ENCODE measurements around the gene RIPOR2.
"Not testable (repeated sequence)": the region's sequence is repeated elsewhere in the genome, so short reads cannot be mapped to it uniquely, and the experiment has no call there.

RIPOR2 gene

DNA sequence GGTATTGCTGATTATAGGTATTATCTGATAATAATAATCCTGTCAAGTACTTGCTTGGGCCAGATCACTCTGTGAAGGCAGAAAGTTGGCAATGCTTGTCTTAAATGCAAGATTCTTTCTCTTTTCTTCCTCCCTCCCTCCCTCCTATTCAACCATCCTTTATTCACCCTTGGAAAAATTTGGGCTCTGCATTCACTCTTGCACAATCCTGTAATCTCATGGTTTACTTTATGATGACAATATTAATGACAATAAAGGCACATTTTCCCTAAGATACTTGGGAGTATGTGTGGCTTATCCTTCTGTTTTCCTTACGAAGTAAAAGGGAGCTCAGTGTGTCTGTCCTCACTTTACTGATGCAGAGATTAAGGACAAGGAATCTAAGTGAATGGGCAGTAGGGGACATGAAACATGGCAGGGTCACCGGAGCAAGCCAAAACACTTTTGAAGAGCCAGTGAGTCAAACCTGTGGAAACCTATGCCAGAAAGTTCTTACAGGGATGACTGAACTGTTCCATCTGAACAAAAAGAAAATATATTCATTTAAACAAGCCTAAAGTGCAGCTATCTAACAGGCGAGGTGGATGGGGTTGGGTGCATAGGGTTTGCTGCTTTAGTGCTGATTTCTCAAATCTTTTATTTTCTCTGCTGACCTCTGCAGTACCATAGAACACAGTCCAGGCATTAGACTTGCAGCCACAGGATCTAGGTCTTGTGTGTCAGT is 14.6 kb upstream of the RIPOR2 start:
- DNase-seq, result no peak

DNA sequence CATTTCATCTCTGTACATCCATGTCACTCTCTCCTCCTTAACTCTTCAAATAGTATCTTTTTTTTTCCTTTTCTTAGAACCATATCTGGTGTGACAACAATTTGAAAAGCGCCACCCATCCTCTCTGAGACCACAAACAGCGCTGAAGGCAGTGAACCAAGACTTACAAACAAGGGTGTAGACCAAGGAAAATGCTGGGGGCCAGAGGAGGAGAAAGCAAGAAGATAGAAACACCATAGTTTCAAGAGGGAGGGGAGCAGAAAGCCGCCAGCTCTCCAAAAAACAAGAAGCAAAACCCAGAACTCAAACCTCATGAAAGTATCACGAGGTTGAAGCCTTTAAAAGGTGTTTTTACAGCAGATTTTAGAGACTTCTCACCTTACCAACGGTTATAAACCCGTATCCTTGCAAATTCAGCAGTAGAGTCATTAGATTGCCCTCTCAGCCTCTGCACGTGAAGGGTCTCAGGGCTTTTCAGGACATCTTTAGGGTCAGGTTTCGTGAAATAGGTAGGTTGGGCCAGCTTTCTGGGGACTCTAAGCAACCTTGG is 13.3 kb upstream of the RIPOR2 start:
- no peak for DNase-seq

DNA sequence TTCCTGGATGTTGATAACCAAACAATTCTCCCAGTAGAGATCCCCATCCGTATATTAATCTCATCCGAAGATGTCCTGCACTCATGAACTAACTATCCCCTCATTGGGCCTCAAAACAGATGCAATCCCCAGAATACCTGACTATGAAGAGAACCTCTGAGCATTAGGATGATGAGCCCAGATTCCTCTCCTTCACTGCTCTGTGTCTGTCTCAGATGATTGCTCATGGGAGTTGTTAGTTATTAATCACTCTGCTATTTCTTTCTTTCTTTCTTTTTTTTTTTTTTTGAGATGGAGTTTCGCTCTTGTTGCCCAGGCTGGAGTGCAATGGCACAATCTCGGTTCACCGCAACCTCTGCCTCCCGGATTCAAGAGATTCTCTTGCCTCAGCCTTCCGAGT is 12.5 kb upstream of the RIPOR2 start:
- not testable (repeated sequence) for DNase-seq

DNA sequence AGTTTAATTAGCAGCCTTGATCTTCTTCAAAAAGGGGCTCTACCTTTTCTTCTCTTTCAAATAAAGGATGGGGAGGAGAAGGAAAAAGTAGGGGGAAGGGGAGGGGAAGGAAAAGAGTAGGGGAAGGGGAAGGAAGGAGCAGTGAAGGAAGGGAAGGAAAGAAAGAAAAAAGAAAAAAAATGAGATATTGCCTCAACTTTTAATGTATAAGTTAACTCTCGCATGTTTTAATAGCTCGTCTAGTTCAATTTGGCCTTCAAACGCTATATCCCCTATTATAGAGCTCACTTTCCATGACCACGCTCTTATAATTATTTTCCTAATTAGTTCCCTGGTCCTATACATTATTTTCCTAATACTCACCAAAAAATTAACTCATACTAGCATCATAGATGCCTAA is 11.9 kb upstream of the RIPOR2 start:
- DNase-seq, result no peak

DNA sequence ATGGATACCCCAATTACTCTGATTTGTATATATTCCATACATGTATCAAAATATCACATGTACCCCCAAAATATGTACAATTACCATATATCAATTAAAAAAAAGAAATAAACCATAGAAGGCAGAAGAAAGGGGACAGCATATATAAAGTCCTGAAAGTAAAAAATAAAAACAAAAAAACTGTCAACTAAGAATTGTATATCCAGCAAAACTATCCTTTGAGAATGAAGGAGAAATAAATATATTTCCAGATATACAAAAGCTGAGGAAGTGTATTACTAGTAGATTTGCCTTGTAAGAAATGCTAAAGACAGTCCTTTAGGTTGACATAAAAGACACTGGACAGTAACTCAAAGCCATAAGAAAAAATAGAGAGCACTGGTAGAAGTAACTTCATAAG is 9.3 kb upstream of the RIPOR2 start:
- no peak for DNase-seq

DNA sequence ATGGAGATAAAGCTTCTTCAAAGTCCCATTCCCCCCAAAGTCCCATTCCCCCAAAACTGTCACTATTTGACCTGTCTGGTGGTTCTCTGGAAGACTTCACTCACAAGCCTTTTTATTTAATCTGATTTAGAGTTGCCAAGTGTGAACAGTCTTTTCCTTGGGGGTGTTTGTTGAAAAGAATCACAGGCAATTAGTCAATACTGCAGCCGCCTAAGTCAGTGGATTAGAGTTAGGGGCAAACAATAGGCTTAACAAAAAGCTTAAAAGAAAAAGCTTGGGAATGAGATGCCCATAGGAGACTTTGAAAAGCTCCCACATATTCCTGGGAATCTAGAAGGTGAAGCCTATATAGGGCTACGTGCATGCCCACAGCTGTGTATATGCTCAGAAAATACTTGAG is 8.0 kb upstream of the RIPOR2 start:
- DNase-seq, result no peak

DNA sequence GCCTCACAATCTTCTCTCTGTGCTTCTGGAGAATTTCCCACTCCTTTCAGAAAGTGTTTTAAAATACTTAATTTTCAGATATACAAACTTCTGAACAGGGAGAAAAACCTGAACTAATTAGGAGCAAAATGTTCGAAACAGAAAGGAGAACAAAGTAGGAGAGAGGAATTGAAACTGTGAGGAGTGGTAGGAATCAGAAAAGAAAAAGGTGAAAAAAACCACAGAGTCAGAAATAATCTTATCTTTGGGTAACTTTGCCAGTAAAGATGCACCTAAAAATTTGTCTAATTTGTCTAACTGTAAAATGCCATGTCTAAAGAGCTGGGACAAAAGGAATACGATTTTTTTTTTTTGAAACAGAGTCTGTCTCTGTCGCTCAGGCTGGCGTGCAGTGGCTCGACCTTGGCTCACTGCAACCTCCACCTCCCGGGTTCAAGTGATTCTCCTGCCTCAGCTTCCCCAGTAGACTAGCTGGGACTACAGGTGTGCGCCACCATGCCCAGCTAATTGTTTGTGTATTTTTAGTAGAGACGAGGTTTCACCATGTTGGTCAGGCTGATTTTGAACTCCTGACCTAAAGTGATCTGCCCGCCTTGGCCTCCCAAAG is 4.7 kb upstream of the RIPOR2 start:
- DNase-seq, result no peak

DNA sequence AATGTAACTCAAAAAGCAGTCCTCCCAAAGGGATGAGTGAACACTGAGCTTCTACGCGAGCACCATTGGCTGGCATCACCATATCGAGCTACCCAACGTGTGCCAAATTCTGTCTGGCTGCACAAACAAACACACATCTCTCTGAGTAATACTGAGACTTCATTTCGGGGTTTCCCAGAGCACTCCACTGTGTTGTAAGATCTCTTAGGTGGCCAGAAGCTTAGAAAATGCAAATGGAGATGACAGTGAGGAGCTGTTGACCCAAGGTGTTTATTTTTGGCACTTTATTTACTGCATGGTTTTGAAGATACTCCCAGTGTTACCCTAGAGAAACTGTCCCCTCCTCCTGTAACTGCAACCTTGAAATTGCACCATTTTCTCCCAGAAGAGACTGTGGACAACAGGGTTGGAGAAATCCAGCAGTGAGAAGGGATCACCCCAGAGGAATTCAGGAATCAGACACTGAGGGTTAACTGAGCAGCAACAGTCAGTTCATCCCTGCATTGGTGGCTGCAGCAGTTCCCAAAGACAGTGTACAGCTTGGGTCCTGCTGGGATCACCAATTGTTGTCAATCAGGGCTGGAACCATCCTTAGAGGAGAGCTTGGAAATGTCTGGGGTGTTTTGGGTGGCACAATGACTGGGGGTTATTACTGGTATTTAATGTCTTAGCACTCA is 1.0 kb upstream of the RIPOR2 start:
- DNase-seq, result no peak

DNA sequence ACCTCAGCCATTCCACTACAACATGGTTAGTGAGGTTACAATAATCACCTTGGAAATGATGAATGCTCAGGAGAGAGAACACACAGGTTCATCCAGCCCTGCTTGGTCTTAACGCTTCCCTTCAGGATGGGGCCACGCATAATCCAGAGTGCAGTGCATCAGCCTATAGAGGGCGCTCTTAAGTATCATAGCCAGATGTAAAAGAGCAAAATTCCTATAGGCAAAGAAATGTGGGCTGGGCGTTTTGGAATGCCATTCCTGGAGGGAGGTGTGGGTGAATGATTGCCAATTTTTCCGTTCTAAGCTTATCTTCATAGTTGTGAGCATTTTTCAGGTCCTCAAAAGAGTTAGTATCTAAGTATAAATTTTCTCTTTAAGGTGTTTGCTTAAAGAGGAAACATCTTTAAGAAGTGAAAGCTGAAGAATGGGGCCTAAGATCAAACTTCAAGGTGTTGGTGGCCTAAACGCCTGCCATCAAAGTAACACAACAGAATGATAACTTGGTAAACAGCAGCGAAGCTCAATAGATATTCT is 1.8 kb downstream of the RIPOR2 start:
- DNase-seq, result no peak

DNA sequence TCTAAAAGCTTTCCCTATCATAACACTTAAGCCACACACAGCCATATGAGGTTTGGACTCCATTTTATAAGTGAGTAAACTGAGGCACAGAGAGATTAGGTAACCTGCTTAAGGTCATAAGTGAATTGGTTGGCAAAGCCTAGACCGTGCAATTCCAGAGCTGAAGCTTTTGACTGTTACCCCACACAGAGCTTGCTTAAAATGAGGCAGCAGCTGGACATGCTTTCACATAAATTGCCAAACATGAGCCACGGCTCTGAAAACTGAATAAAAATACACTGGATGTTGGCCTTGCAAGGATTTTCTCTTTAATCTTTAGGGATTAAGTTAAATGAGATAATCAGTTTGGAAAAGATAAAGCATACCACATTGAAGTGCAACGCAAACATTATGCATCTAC is 2.5 kb downstream of the RIPOR2 start:
- no peak for DNase-seq

DNA sequence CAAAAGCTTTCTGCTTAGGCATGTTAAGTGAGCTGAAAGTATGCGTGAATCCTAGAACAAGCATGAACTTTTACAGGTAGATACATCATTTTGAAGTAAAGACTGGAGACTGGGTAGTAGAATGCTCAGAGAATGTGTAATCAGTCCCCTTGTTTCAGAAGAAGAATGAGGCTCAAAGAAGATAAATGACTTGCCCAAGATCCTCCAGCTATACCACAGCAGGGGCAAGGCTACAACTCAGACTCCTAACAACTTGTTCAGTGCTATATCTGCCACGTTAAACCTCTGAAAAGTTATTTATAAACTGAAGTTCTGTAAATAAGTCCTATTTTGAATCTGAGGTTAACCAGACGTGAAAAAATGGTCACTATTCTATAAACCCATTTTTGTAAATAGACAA is 2.9 kb downstream of the RIPOR2 start:
- DNase-seq, result no peak

DNA sequence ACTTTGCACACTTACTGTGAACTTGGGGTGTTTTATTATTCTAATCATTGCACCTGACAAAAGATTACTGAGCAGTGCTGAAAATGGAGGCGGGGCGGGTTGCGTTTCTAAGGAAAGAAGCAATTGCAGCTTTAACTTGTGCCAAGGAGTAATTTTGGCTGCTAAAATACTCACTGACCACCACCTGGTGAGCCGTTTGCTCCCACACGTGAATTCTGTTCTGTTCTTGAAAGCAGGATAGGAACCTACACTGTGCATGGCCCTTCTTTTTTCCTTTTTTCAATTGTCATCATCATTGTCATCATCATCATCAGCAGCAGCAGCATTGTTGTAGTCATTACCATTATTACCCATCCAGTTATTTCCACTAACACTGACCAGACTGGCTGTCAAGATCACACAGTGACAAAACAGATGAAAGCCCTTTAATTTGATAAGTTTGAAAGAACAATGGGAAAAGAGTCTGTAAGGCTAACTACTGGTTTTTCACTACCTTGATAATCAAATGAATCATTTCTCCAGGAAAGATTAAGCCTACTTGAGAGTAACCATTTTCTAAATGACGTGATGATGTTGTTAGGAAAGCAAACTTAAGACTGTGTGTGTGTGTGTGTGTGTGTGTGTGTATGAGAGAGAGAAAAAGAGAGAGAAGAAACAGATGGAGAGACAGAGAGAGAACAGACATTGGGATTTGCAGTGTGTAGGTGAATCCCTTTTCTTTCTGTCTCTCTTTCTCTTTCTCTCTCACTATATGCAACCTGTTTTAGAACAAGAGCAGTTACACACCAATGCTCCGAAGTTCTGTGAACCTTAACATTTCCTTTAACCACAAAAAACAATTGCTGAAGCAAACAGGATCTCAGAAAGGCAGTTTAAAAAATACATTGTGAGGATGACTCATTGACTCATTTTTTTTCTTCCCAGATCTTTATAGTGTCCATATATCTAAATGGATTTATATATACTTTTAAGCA is 3.8 kb downstream of the RIPOR2 start:
- DNase-seq, result no peak

DNA sequence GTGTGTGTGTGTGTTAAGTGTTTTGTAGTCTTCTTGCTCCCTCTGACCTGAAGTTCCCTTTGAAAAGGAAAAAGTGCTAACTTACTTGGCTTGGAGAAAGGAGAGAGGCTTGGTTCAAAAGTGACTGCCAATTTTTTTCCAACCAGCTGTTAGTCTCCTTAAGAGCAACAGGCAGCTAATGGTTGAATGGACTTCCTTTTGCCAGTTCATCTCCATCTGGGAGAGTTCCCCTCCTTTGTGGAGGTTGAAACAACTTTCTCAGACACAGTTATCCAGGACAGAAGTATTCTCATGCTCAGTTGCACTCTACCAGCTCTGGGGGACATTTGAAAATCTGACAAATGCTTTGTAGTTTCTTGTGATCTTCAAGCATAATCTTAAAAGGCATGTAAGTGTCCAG is 4.5 kb downstream of the RIPOR2 start:
- DNase-seq, result no peak

DNA sequence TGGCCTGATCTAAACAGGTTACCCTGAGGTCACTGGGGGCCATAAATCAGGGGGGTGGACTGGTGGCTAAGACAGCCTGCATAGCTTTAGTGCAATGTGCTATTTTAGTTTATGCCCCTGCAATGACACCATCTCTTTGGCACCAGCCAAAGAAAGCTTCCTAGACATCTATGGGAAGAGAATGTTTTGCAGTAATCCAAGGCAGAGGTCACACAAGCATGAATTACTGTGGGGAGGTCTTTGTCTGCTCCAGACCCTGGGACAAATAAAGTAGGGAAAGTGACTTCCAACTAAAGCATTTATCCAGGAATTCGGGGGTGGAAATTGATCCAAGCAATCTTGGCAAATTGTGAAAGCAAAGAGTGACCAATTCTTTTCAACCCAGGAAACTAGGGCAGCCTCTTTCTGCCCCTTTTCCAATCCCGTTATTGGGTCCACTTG is 5.3 kb downstream of the RIPOR2 start:
- no peak for DNase-seq

DNA sequence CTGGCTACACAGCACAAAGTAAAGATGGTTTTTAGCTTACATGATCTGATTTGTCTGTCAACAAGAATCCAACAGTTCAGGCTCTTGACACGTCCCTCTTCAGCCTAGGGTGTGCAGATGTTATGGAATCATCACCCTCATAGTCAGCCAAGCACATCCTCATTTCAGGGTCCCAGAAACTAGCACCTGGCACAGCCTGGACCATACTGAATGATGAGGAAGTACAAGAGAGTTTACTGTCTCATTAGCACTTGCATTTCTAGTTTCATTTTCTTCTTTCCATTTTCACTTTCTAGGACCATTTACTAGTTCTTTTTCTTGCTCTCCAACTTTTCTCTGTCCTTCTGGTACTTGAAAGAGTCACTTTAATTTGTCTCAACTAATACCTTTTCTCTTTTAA is 6.5 kb downstream of the RIPOR2 start:
- no peak for DNase-seq

DNA sequence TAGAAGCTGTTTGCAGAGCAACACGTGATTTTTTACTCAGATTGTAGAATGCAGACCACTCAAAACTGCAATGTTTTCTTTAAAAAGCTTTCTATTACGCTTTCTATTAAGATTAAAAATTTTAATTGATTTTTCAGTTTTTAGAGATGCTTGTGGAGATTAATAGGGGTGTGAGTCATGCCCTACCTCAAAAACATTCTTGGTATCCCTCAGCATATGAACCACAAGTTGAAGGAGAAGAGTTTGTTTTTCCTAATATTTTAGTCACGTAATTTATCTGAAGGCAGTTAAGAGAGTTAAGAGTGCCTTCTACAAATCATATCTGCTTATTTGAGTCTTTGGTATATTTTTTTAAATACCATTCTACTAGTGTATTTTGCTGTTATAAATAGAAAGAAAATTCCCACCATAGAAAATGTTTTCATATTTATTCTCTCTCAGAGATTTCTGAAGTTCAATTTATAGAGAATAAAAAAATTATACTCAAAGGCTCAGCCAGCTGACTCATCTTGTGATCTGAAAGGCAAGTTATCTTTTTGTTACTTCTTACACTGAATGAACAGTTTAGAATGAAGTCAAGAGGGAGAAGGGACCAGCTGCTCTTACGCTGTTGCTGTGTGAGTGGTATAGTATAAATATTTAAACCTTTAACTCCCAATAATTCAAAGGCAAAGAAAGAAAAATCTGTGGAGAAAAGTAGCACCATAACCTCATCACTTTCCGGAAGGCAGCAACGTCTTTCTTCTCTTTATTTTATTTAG is 7.6 kb downstream of the RIPOR2 start:
- no peak for DNase-seq

DNA sequence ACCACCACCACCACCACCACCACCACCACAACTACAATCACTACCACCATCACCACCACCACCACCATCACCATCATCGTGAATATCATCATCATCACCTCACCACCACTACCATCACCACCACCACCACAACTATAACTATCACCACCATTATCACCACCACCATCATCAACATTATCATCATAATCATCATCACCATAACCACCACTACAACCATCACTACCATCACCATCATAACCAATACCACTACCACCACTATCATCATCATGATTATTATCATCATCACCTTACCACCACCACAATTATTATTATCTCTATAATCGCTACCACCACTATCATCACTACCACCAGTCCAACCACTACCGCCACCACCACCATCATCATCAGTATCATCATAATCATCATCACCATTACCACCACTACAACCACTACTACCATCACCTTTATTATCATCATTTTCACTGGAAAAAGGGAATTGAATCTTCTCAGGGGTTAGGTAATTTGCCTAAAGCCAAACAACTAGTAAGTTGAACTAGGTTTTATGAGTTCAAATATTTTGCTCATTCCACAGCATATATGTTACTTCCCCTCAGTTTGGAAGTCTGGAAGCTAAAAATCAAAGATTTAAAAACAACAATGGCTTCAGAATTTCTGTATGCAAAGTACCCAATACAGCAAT is 8.3 kb downstream of the RIPOR2 start:
- DNase-seq, result no peak

DNA sequence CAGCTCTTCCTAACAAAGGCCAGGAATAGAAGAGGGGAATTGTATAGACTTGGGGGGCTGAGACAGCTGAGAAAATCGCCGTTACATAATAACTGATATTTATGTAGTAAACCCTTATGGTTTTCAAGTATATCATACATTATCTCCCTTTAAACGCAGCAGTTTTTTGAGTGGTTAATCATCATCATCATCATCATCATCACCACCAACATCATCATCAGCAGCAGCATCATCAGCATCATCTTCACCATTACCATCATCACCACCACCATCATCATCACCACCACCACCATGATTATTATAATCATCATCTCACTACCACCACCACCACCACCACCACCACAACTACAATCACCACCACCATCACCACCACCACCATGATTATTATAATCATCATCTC is 9.1 kb downstream of the RIPOR2 start:
- DNase-seq, result not testable (repeated sequence)

DNA sequence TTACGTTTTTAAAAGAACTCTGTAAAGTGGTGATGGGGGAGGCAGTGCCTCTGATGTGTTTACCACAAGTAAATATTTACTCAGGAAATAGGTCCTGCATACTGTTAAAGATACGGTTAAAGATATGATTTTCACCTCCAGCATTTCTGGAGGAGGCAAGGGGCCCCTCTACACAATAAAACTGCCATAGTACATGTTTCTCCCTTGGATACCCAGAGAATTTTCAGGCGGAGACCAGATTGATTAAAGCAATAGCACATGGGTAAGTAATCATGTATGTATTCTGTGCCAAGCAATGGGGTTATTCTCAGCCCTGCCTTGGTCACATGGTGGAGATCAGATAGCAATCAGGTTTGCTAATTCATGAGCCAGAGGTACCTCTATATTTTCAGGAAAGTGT is 9.6 kb downstream of the RIPOR2 start:
- no peak for DNase-seq

DNA sequence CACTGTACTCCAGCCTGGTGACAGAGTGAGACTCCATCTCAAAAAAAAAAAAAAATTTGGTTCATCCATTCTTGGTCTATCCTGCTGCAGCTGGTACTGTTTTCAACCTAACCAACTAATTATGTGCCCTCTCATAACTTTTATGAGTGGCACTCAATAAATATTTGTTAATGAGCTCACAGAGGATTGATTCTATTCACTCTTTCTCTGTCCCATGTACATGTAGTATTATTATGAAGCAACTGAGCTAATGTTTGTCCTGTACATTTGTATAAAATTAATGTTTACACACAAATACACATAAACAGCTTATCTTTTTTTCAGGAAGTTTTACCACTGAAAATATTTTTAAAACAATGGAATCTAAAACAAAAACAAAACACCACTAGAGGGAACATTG is 10.1 kb downstream of the RIPOR2 start:
- no peak for DNase-seq

All from NCI-H1436 (cell line).